Activated effector memory CD4-positive, alpha-beta T cell treated with Interleukin-2 at 50 U/mL for 16 hours (primary cell): ENCODE data around the gene OLFM2.
A peak's percentile ranks its signal among the peaks of the same experiment; 100 is the strongest.
"Not testable (repeated sequence)": the region's sequence is repeated elsewhere in the genome, so short reads cannot be mapped to it uniquely, and the experiment has no call there.

Experiments used
- DNase-seq: peaks from one replicate; pipeline ENCODE4 v3.0.0-alpha.2; 2020

Gene OLFM2

DNA sequence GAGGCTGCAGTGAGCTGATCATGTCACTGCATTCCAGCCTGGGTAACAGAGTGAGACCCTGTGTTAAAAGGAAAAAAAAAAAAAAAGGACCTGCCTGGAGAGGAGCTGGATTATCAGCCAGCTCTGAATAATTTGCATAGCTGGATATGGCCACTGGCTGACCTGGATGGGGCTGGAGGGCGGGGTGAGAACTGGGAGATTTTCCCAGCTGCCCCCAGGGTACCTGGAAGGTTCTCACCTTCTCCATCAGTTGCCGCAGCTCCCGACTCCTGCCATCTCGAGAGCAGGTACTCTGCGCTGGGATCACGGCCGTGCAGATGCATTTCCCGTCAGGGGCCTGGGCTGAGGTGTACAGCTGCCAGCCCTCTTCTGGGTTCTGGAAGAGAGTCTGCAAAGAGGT is 75.9 kb downstream of the OLFM2 start:
- no peak for DNase-seq

GRCh38 chr19:9858766-9859165 is 77.5 kb downstream of the OLFM2 start:
- no peak for DNase-seq

DNA sequence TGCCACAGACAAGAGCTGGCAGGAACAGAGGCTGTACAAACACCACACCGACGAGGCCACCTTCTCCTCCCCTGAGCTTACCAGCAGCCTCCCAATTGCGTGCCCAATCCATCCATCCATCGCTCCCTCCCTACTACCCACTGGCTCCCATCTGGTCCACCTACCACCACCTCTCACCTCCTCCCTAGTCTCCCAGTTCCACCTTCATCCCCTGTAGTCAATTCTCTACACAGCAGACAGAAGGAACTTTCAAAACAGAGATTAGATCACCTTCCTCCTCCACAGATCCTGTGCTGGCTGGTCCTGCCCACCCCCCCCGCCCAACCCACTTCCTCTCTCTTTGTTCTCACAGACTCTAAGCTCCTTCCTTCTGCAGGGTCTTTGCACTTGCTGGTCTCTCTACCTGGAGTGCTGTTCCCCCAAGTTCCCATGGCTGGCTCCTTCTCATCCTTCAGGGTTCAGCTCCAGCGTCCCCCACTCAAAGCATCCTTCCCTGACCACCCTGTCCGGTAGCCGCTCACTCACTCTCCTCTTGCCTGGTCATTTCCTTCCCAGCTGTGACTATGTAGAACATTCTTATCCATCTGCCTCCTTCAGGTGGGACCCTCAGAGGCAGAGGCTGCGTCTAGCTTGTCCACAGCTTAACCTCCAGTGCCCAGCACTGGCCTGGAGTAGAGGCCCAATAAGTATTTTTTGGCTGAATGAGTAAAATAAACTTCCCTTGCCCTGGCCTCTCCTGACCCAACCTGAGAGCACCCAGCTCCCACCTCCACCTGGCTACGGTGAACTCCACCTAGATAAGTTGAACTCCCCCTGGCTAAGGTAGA is 78.2 kb downstream of the OLFM2 start:
- DNase-seq, result peak; percentile 21

GRCh38 chr19:9857076-9857721 is 79.1 kb downstream of the OLFM2 start:
- no peak for DNase-seq

GRCh38 chr19:9856609-9857008 is 79.7 kb downstream of the OLFM2 start:
- no peak for DNase-seq

- no peak for DNase-seq
Measured at GRCh38 chr19:9854282-9854846, 82.0 kb downstream of the OLFM2 start.

DNA sequence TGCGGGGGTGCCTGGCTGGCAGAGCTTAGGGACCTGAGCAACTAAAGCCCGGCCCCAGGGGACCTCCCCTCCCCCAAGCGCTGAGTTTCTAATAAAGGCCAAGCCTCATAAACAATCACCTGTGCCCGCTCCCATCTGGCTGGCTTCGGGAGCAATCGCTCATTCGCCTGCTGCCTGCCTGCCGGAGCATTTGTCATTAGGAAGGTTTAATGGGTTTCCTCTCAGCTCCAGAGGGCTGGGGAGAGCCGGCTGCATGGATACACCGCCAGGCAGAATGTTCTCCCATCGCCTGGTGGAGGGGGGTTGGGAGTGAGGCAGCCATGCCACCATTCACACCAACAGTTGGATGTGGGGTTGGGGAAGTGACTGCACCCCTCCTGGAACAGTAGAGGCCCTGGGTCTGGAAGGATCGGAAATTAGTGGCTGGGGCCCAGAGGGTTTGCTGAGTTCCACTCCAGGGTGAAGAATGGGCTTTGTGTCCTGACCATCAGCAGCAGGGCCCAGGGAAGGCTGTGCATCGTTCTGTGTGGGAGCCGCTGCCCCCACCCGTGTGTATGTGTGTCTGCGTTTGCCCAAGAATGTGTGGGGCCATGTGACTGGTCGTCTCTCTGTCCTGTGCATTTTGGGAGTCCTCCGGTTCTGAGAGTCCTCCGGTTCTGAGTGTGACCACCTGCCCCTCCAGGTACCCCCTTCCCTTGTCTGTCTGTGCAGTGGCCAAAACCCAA is 85.9 kb downstream of the OLFM2 start:
- no peak for DNase-seq

DNA sequence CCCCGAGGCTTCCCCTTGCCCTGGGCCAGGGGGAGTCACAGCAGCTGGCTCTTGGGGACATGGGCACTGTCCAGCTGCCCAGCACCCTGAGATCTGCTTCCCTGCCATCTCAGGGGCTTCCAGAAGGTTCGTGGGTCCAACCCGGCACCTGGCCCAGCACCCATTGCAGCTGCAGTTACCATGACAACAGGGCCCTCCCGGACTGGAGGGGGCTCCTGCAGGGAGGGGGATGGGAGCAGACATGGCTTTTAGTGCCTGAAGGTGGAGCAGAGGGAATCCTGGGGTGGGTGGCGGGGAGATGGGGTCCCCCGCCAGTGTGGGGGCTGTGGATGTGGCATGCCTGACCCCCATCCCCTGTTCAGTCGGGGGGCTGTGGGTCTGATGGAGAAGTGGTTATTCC is 86.5 kb downstream of the OLFM2 start:
- no peak for DNase-seq

DNA sequence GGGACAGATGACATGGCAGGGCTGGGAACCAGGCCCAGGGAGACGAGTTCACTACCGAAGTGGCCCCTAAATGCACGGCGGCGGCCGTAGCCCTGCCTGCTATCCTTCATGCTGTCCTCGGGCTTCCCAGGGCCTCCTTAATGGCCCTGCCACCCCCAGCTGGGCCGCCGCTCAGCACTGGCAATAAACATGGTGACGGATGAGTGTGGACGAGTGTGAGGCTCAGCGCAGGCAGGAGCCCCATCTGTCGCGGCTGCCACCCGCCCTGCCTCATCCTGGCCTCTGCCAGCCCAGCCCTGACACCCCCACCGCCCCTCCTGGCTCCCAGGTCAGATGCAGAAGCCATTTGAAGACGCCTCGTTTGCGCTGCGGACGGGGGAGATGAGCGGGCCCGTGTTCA is 87.6 kb downstream of the OLFM2 start:
- DNase-seq, result no peak

DNA sequence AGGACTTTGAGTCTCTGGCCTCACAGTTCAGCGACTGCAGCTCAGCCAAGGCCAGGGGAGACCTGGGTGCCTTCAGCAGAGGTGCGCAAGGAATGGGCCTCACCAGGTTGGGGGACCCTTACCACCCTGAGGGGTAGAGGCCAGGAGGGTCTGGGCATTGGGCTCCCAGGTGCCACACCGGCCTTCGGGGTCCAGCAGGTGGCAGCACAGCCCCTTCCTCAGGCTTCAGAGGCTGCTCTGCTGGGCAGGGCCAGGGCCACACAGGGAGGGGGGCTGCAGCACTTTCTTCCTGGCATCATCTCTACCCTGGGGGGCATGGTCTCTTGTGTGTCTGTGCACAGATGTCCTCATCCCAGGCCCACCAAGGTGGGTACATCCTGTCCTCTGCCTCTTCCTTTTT is 88.3 kb downstream of the OLFM2 start:
- no peak for DNase-seq

- DNase-seq, result no peak
Measured at GRCh38 chr19:9847087-9847671, 89.1 kb downstream of the OLFM2 start.

- DNase-seq, result not testable (repeated sequence)
Measured at GRCh38 chr19:9843626-9844273, 92.6 kb downstream of the OLFM2 start.

GRCh38 chr19:9842834-9843625 is 93.3 kb downstream of the OLFM2 start:
- DNase-seq, result no peak

- no peak for DNase-seq
Measured at GRCh38 chr19:9839415-9839814, 96.9 kb downstream of the OLFM2 start.

DNA sequence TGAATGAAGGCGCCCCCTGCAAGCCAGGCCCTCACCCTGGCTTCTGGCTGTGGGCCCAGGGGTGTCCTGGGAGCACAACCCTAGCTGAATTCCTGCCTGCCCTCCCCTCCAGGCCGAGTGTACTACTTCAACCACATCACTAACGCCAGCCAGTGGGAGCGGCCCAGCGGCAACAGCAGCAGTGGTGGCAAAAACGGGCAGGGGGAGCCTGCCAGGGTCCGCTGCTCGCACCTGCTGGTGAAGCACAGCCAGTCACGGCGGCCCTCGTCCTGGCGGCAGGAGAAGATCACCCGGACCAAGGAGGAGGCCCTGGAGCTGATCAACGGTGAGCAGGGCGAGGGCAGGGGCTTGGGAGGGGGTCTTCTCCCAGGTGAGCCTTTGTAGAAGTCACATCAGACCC is 98.0 kb downstream of the OLFM2 start:
- DNase-seq, result no peak

GRCh38 chr19:9836021-9836420 is 100.3 kb downstream of the OLFM2 start:
- DNase-seq, result no peak

GRCh38 chr19:9835507-9835949 is 100.8 kb downstream of the OLFM2 start:
- no peak for DNase-seq

DNA sequence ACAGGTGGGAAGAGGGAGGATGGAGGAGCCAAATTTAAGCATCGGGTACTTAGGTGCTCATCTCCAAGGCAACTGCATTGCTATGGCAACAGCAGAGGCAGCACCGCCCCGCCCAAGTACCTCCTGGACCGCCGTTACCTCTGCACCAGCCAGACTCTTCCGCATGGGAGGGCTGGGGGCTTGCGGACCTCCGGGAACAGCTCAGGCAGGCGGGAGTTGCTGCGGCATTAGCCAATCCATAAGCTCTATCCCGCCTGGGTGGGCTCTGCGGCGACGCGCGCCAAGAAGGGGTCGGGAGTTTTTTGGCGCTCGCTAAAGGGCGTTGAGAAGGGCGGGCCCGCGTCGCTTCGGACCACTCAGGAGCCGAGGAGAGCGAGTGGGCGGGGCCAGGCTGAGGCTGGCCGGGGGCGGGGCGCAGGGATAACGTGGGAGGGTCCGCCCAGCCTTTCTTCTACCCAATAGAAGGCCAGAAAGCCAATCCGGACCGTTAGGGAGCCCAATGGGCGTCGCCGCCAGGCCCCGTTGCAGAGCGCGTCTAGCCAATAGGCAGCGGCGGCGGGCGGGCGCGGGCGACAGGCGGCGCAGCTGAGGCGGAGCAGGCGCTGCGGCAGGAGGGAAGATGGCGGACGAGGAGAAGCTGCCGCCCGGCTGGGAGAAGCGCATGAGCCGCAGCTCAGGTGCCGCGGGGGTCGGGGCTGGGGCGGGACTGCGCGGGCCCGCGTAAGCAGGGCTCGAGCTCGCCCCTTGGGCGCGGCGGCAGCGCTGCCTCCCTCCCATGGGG is 101.4 kb downstream of the OLFM2 start, which contains the start of gene PIN1:
Gene PIN1 (plus strand): TSS at position 593 of the 781 bp plus-strand sequence. CDS start 27 bp downstream, at position 620.
- peak; percentile 99 for DNase-seq

DNA sequence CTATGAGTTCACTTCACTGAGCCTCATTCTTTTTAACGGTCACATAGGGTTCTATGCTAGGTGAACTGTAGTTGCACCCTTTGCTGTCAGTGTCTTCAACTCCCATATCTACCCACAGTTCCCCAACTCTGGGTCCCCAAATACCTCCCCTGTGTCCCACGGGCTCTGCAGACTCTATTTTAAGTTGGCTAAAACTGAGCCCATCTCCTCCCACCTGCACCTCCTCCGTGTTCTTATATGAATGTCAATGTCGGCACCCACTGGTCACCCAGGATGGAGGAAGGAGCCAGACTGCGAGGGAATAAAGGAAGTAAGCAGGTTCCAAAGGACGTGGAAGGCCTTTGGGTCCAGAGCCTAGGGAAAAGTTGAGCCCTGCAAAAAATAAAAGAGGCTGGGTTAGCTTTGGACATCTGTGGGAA is 102.0 kb downstream of the OLFM2 start:
- DNase-seq, result no peak

- no peak for DNase-seq
Measured at GRCh38 chr19:9828551-9829063, 107.7 kb downstream of the OLFM2 start.
